Measurements from ENCODE around the gene MCC. TPM values are rescaled to one million over a fixed set of nuclear protein-coding genes. Genes with fewer than 3 reads are reported as not detected.

Gene MCC
- total RNA-seq, 1 donor from 2014 or later, result 14.0 TPM

DNA sequence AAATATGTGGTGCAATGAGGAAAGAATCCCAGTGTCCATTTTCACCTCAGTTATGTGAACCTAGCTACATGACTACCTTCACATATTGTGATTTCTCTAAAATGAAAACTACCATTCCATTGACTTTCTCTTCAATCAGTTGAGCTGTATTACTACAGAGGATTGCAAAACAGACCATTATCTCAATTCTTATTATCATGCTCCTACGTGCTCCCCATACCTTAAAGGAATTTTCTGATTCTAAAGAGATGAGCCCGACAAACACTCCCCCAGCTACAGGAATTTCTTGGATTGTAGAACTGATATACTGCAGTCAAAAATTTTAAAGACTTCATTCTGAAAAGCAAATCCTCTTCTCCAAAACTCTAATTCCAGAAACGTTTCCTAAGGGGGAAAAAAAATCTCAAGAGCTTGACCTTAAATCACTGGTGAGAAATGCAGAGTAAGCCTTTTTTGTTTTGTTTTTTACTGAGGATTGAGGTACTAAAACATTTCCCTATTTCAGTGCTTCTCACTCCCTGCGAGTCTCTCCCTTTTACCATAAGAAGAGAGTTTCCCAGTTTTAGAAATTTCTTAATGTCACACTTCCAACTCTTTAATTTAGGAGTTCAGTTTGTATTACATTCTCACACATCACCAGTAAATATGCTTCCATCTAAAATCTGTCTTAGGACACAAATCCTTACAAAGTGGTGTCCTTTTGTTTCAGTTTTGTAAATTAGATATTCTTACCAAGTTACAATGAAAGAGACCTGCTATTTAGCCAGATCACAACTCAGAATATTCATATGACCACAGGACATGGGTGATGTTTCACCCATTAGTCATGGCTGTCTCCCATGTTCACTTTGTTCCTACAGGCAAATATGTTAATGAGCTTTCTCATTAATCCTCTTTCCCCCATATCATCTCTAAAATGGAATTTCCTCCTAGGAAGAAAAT is 257.3 kb downstream of the MCC start:
- no peak for DNase-seq (ENCODE audit: extremely low spot score, unreplicated experiment)
- peaks cover 29% of the 10 kb centered on the region for H3K4me1 Mint-ChIP-seq (ENCODE audit: unreplicated experiment)

DNA sequence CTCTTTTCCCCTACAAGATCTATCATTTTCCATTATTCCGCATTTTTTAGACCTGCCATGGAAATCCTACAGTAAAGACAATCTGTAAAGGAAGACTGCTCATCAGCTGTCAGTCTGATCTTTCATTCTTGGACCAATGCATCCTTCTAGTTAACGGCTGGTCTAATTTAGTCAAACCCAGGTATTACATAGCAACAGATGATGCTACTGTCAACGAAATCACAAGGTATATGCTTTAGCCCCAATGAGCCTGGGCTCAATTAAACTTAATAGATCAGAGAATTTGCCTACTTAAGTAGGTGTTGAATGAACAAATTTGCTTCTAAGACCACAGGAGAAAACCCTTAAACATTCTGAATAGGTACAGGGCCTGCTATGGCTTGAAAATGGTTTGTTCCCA is 260.5 kb downstream of the MCC start:
- no peak for DNase-seq (ENCODE audit: extremely low spot score, unreplicated experiment)
- Mint-ChIP-seq H3K4me1 (ENCODE audit: unreplicated experiment) (peaks cover 39% of the 10 kb centered on the region), H3K36me3 (ENCODE audit: unreplicated experiment) (no peaks in the 10 kb centered on the region)

More for the DNA sequence above, 257.3 kb downstream of the MCC start:
- H3K9me3 Mint-ChIP-seq (ENCODE audit: unreplicated experiment), result no peaks in the 10 kb centered on the region
- no peaks in the 10 kb centered on the region for H3K27me3 Mint-ChIP-seq (ENCODE audit: unreplicated experiment)
- H3K4me3 Mint-ChIP-seq (ENCODE audit: unreplicated experiment), result no peak overlapping the region
- H3K27ac Mint-ChIP-seq (ENCODE audit: unreplicated experiment), result peak overlapping the region; percentile 46
- TF ChIP-seq, protein P1, sequence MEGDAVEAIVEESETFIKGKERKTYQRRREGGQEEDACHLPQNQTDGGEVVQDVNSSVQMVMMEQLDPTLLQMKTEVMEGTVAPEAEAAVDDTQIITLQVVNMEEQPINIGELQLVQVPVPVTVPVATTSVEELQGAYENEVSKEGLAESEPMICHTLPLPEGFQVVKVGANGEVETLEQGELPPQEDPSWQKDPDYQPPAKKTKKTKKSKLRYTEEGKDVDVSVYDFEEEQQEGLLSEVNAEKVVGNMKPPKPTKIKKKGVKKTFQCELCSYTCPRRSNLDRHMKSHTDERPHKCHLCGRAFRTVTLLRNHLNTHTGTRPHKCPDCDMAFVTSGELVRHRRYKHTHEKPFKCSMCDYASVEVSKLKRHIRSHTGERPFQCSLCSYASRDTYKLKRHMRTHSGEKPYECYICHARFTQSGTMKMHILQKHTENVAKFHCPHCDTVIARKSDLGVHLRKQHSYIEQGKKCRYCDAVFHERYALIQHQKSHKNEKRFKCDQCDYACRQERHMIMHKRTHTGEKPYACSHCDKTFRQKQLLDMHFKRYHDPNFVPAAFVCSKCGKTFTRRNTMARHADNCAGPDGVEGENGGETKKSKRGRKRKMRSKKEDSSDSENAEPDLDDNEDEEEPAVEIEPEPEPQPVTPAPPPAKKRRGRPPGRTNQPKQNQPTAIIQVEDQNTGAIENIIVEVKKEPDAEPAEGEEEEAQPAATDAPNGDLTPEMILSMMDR (IDR thresholded peaks at IDR 0.05), result no peak
- no peaks in the 10 kb centered on the region for H3K36me3 Mint-ChIP-seq (ENCODE audit: unreplicated experiment)

DNA sequence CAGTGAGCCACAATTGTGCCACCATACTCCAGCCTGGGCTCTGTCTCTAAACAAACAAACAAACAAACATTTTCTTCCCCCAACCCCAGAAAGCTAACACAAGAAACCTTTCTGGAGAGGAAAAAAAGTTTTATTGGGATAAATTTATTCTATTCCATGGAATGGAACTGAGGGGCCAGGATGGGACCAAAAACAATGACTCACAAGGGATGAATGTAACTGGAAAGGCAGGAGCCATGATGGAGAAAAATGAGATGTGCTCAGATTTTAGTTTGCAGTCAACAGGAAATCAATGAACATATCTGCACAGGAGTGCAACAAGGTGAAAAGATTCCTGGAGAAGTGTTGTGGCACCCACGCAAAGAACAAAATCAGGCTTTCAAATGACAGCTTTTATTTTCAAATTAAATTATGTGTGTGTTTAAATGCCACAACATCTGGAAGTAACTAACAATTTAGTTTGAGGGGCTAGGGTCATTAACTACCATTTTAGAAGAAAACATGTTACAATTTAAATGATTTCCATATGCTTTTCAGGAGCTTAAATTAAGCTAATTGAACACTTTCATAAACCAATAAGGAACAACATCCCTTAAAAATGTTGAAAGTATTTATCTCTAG is 262.0 kb downstream of the MCC start:
- H3K36me3 Mint-ChIP-seq (ENCODE audit: unreplicated experiment), result no peaks in the 10 kb centered on the region
- no peaks in the 10 kb centered on the region for H3K27me3 Mint-ChIP-seq (ENCODE audit: unreplicated experiment)
- no peak overlapping the region for H3K27ac Mint-ChIP-seq (ENCODE audit: unreplicated experiment)
- H3K4me1 Mint-ChIP-seq (ENCODE audit: unreplicated experiment), result peaks cover 26% of the 10 kb centered on the region
- DNase-seq (ENCODE audit: extremely low spot score, unreplicated experiment), result no peak
- no peaks in the 10 kb centered on the region for H3K9me3 Mint-ChIP-seq (ENCODE audit: unreplicated experiment)
- TF ChIP-seq, protein P1 (IDR thresholded peaks at IDR 0.05), result no peak
- H3K4me3 Mint-ChIP-seq (ENCODE audit: unreplicated experiment), result no peak overlapping the region

More for the DNA sequence above, 260.5 kb downstream of the MCC start:
- H3K4me3 Mint-ChIP-seq (ENCODE audit: unreplicated experiment), result no peak overlapping the region
- TF ChIP-seq, protein P1 (IDR thresholded peaks at IDR 0.05), result no peak
- H3K27me3 Mint-ChIP-seq (ENCODE audit: unreplicated experiment), result no peaks in the 10 kb centered on the region
- no peak overlapping the region for H3K27ac Mint-ChIP-seq (ENCODE audit: unreplicated experiment)
- no peaks in the 10 kb centered on the region for H3K9me3 Mint-ChIP-seq (ENCODE audit: unreplicated experiment)

DNA sequence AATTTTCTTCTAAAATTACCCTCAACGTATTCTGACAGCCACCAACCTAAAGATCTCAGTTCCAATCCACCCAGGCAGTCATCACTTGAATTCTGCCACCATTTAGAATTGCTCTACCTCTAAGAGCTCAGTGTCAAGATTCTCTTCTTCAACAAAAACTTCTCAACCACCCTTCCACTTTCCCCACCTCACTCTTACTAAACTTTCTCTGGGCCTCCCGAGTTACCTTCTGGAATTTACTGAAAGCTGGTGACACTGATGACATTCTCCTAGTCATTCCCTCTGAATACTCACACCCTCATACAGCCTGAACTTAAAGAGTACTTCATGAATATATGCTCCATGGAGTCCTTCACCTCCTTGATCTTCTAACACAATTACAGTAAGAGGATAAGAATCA is 263.0 kb downstream of the MCC start:
- Mint-ChIP-seq H3K4me1 (ENCODE audit: unreplicated experiment) (peaks cover 18% of the 10 kb centered on the region), H3K4me3 (ENCODE audit: unreplicated experiment) (no peak overlapping the region), H3K9me3 (ENCODE audit: unreplicated experiment) (no peaks in the 10 kb centered on the region)

More for the DNA sequence above, 263.0 kb downstream of the MCC start:
- no peak for DNase-seq (ENCODE audit: extremely low spot score, unreplicated experiment)
- TF ChIP-seq, protein P1 (IDR thresholded peaks at IDR 0.05), result no peak
- Mint-ChIP-seq H3K36me3 (ENCODE audit: unreplicated experiment) (no peaks in the 10 kb centered on the region), H3K27ac (ENCODE audit: unreplicated experiment) (no peak overlapping the region), H3K27me3 (ENCODE audit: unreplicated experiment) (no peaks in the 10 kb centered on the region)

All from osteocyte (in vitro differentiated cells).